OCI-LY7 (cell line): ENCODE results near the gene DNAJB5. TPM values are rescaled to one million over a fixed set of nuclear protein-coding genes. Genes with fewer than 3 reads are reported as not detected.

Experiments
- BruUV-seq: library from RNA; stranded (reverse); fragments of 400-500 nt; replicated peaks from 2 replicates; lab custom pipeline; 2021; lab: Mats Ljungman, UMichigan
- CTCF ChIA-PET: fragments of 300-600 bp; sonication (Branson Sonifier 250); formaldehyde crosslinking; loops from one replicate; lab custom pipeline; 2022; ENCODE audit warnings: antibody characterized with exemption; ENCODE audit not compliant: unreplicated experiment; lab: Charles Lee
- POLR2A ChIA-PET: fragments of 300-600 bp; sonication (Branson Sonifier 250); formaldehyde crosslinking; loops from one replicate; lab custom pipeline; 2022; ENCODE audit warnings: antibody characterized with exemption; lab: Charles Lee
- DNase-seq: peaks from one replicate; pipeline ENCODE4 v3.0.0-alpha.2; 2015; ENCODE audit warnings: low spot score
- H2AFZ ChIP-seq: fragments of 200-600 bp; sonication (generic), shearing (Covaris generic); 2 replicates; pipeline ENCODE4 v1.6.1; 2014; ENCODE audit warnings: mild to moderate bottlenecking, antibody characterized with exemption, low read length, moderate library complexity
- H3K27ac ChIP-seq: fragments of 200-600 bp; sonication (generic); 2 replicates; pipeline ENCODE4 v1.5.1; 2014; ENCODE audit warnings: mixed run types, low read depth, mild to moderate bottlenecking, moderate library complexity, low read length, inconsistent platforms; ENCODE audit not compliant: poor library complexity, severe bottlenecking
- H3K36me3 ChIP-seq: fragments of 200-600 bp; sonication (generic); 2 replicates; pipeline ENCODE4 v1.6.1; 2014; ENCODE audit warnings: mild to moderate bottlenecking, antibody characterized with exemption, low read length, moderate library complexity, mixed read lengths; ENCODE audit not compliant: insufficient read depth
- H3K4me1 ChIP-seq: fragments of 200-600 bp; sonication (generic); 2 replicates; pipeline ENCODE4 v1.5.1; 2014; ENCODE audit warnings: mild to moderate bottlenecking, low read length; ENCODE audit not compliant: insufficient read depth, poor library complexity, severe bottlenecking
- H3K4me2 ChIP-seq: fragments of 200-600 bp; sonication (generic); 2 replicates; pipeline ENCODE4 v1.6.1; 2014; ENCODE audit warnings: mild to moderate bottlenecking, low read length
- H3K4me3 ChIP-seq: fragments of 200-600 bp; sonication (generic); 2 replicates; pipeline ENCODE4 v1.5.1; 2014; ENCODE audit warnings: mild to moderate bottlenecking, low read depth, low read length; ENCODE audit not compliant: poor library complexity, severe bottlenecking
- H3K79me2 ChIP-seq: fragments of 200-600 bp; sonication (generic); 2 replicates; pipeline ENCODE4 v1.6.1; 2016; ENCODE audit warnings: low read depth, mild to moderate bottlenecking, low read length, moderate library complexity, mixed read lengths; ENCODE audit not compliant: insufficient read depth
- H3K9me2 ChIP-seq: fragments of 200-600 bp; sonication (generic); 2 replicates; pipeline ENCODE4 v1.6.1; 2016; ENCODE audit warnings: mild to moderate bottlenecking, low read length, mixed read lengths; ENCODE audit not compliant: insufficient read depth
- H3K9me3 ChIP-seq: fragments of 200-600 bp; sonication (generic); 2 replicates; pipeline ENCODE4 v1.6.1; 2014; ENCODE audit warnings: mild to moderate bottlenecking, mixed run types, low read length, mixed read lengths
- H4K20me1 ChIP-seq: fragments of 200-600 bp; sonication (generic); 2 replicates; pipeline ENCODE4 v1.6.1; 2014; ENCODE audit warnings: mild to moderate bottlenecking, antibody characterized with exemption, low read length, moderate library complexity, mixed read lengths; ENCODE audit not compliant: insufficient read depth
- CTCF ChIP-seq: fragments of 200-600 bp; sonication (generic); conservative IDR thresholded peaks from 2 replicates; pipeline ENCODE4 v1.5.1; 2014; ENCODE audit warnings: mild to moderate bottlenecking, antibody characterized with exemption, low read length, moderate library complexity, mixed read lengths
- EZH2phosphoT487 ChIP-seq: fragments of 200-600 bp; sonication (generic); IDR thresholded peaks from 2 replicates; pipeline ENCODE4 v1.6.1; 2018; ENCODE audit warnings: low read depth, borderline replicate concordance, mild to moderate bottlenecking, mixed run types, antibody characterized with exemption, low read length, moderate library complexity, mixed read lengths
- intact Hi-C: fragments of 100-400 bp; cut with micrococcal nuclease; formaldehyde crosslinking; loops from one replicate; pipeline ENCODE4 v1.10.0; 2022; ENCODE audit not compliant: unreplicated experiment
- total RNA-seq, 2 experiments: library from RNA; depleted of rRNA in 1 of 2; stranded (reverse); fragments of >200 nt in 1 of 2; shearing (Covaris generic) in 1 of 2; gene quantifications; 2 replicates each; pipeline ENCODE4 v1.2.3, GENCODE V29; 2014 to 2022

Gene DNAJB5
- total RNA-seq, 2 experiments from 2014 or later = 5.1 to 5.8 TPM

- H3K4me3 ChIP-seq = no peak within 1 kb of the TSS
Observed at GRCh38 chr9:34957492-34958410, 31.8 kb upstream of the DNAJB5 start, which contains the start of gene PHF24. TSS of gene PHF24 (plus strand) at chr9:34958285. CDS start at chr9:34971299, 13,014 bp downstream.

GRCh38 chr9:34958411-34958982 lies 31.0 kb upstream of the DNAJB5 start:
- Histone ChIP-seq H3K79me2 (no peaks in the 10 kb centered on the region), H3K27ac (no peak overlapping the region), H3K9me2 (no peaks in the 10 kb centered on the region), H3K4me1 (no peaks in the 10 kb centered on the region), H2AFZ (no peak overlapping the region), H4K20me1 (no peaks in the 10 kb centered on the region), H3K4me3 (no peak overlapping the region), H3K9me3 (no peaks in the 10 kb centered on the region), H3K36me3 (no peaks in the 10 kb centered on the region), H3K4me2 (no peak overlapping the region)
- POLR2A ChIA-PET = no interaction called here
- no TSS peak for BruUV-seq
- no peak for TF ChIP-seq CTCF
- TF ChIP-seq EZH2phosphoT487 = no peak
- intact Hi-C loops = no loop called here
- DNase-seq = no peak
- CTCF ChIA-PET = no interaction called here

More at GRCh38 chr9:34957492-34958410, 31.8 kb upstream of the DNAJB5 start, which contains the start of gene PHF24:
- DNase-seq = no peak
- no peak within 1 kb of the TSS for H3K4me2 ChIP-seq
- H3K4me1 ChIP-seq = no peaks in the 10 kb centered on the region
- CTCF ChIA-PET = no interaction called here
- TF ChIP-seq EZH2phosphoT487 (no peak), CTCF (no peak)
- no peaks in the 10 kb centered on the region for H4K20me1 ChIP-seq
- no peaks in the 10 kb centered on the region for H3K36me3 ChIP-seq
- no peak within 1 kb of the TSS for H2AFZ ChIP-seq
- H3K9me2 ChIP-seq = no peaks in the 10 kb centered on the region
- BruUV-seq = no TSS peak
- H3K27ac ChIP-seq = no peak within 1 kb of the TSS
- intact Hi-C loops = no loop called here
- no peaks in the 10 kb centered on the region for H3K9me3 ChIP-seq
- no peaks in the 10 kb centered on the region for H3K79me2 ChIP-seq
- POLR2A ChIA-PET = no interaction called here

- CTCF ChIA-PET = no interaction called here
- intact Hi-C loops = no loop called here
Observed at GRCh38 chr9:34959461-34959860, 30.1 kb upstream of the DNAJB5 start.

More at GRCh38 chr9:34959461-34959860, 30.1 kb upstream of the DNAJB5 start:
- Histone ChIP-seq H3K27ac (no peak overlapping the region), H3K79me2 (no peaks in the 10 kb centered on the region), H2AFZ (no peak overlapping the region), H3K4me1 (no peaks in the 10 kb centered on the region), H3K9me2 (no peaks in the 10 kb centered on the region), H3K9me3 (no peaks in the 10 kb centered on the region), H3K36me3 (no peaks in the 10 kb centered on the region), H3K4me2 (no peak overlapping the region), H4K20me1 (no peaks in the 10 kb centered on the region), H3K4me3 (no peak overlapping the region)
- no peak for DNase-seq
- BruUV-seq = no TSS peak
- TF ChIP-seq EZH2phosphoT487 = no peak
- TF ChIP-seq CTCF = no peak
- POLR2A ChIA-PET = no interaction called here
